Breast epithelium (tissue), 4 donors: Measurements from ENCODE around the gene HDGF. TPM values are rescaled to one million over a fixed set of nuclear protein-coding genes. Genes with fewer than 3 reads are reported as not detected.
"Not testable (repeated sequence)": the region's sequence is repeated elsewhere in the genome, so short reads cannot be mapped to it uniquely, and the experiment has no call there.

Experiments
- DNase-seq, 2 donors: peaks; one replicate each; pipeline ENCODE4 v3.0.0-alpha.2; 2019; ENCODE audit warnings: low spot score in 2 of 2
- H3K27ac ChIP-seq, 2 donors: fragments of 200-600 bp; sonication (generic) in 1 of 2; one replicate each; pipeline ENCODE4 v1.5.1; 2016 to 2019; ENCODE audit warnings: mild to moderate bottlenecking in 1 of 2
- H3K27me3 ChIP-seq, 2 donors: fragments of 200-600 bp; sonication (generic) in 1 of 2; one replicate each; pipeline versions ENCODE4 v1.5.1 to v1.6.0; 2017 to 2019; ENCODE audit warnings: control low read depth in 1 of 2, mild to moderate bottlenecking in 1 of 2
- H3K36me3 ChIP-seq: fragments of 200-600 bp; one replicate; pipeline ENCODE4 v1.5.1; 2019
- H3K4me1 ChIP-seq, 2 donors: fragments of 200-600 bp; sonication (generic); one replicate each; pipeline ENCODE4 v1.5.1; 2016 to 2019; ENCODE audit warnings: control low read depth in 1 of 2
- H3K4me3 ChIP-seq, 3 donors: fragments of 200-600 bp; sonication (generic); 1 replicate in 2 of 3; 2 replicates in 1 of 3; pipeline ENCODE4 v1.5.1; 2016 to 2019; ENCODE audit warnings: mild to moderate bottlenecking in 3 of 3, moderate library complexity in 2 of 3
- H3K9me3 ChIP-seq, 2 donors: fragments of 200-600 bp; sonication (generic) in 1 of 2; one replicate each; pipeline ENCODE4 v1.5.1; 2016 to 2019; ENCODE audit warnings: control low read depth in 1 of 2
- POLR2A ChIP-seq: fragments of 450-650 bp; IDR thresholded peaks from one replicate; pipeline ENCODE4 v1.6.1; 2016; ENCODE audit warnings: antibody characterized with exemption, mild to moderate bottlenecking, moderate library complexity
- POLR2AphosphoS5 ChIP-seq, 3 donors: sonication (generic); formaldehyde crosslinking; IDR thresholded peaks; one replicate each; pipeline ENCODE4 v1.6.1; 2017; ENCODE audit warnings: antibody characterized with exemption in 3 of 3
- intact Hi-C: fragments of 100-400 bp; cut with DNase I; formaldehyde crosslinking; loops from one replicate; pipeline ENCODE4 v1.15.1; 2023; ENCODE audit warnings: low total_unique reads
- total RNA-seq, 3 donors: library from RNA; depleted of rRNA; stranded (reverse); fragments of >200 nt; gene quantifications; one replicate each; pipeline ENCODE4 v1.1.0, GENCODE V29; 2016
- TF ChIP-seq, protein P1 (sequence below), 3 donors: fragments of 450-650 bp; IDR thresholded peaks; one replicate each; pipeline ENCODE4 v1.5.1; 2016 to 2017; ENCODE audit warnings: antibody characterized with exemption in 3 of 3, mild to moderate bottlenecking in 3 of 3, moderate library complexity in 3 of 3

The HDGF gene
- total RNA-seq, 3 donors from 2014 or later = 133 to 178 (median 173) TPM

DNA sequence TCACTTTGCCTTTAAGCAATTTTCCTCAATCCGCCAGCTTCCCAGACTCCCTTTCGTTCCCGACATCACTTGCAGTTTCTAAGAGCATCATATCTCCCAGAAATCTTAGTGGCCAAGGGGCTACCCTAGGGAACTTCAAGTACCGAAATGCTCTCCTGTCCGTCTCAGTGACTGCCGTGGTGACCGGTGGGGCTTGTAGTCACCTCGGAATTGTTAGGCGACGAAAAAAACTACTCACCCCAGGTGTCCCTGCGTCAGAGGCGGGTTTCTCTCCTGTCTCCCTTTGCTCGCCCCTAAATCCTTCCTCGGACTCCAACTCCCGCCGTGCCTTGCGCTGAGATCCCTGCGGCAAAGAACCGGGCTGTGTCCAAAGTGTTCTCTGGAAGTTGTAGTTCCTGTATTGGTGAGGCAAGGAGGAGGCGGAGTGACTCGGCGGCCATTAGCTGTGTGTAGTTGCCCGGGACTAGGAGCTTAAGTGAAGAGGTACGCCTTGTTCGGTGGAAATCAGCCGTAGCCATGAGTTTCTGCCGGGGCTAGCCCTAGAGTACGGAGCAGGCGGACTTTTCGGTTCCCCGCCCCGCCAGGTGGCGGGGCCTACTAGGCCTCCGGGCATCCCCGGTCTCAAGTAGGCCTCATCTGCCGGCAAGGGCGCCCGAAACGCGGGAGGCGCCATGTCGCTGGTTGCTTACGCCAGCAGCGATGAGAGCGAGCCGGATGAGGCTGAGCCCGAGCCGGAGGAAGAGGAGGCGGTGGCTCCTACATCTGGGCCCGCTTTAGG, 15.8 kb upstream of the HDGF start, which contains the start of gene PRCC:
Gene PRCC (plus strand): TSS at position 435 of the 778 bp plus-strand sequence. CDS start 237 bp downstream, at position 672.
- Histone ChIP-seq H3K27ac (peak within 1 kb of the TSS; percentile 92 to 96), H3K4me3 (peak within 1 kb of the TSS; percentile 86 to 98 (median 95)), H3K4me1 (peaks cover 0 to 12% of the 10 kb centered on the region in 2 donors), H3K9me3 (no peaks in the 10 kb centered on the region), H3K36me3 (no peaks in the 10 kb centered on the region), H3K27me3 (no peaks in the 10 kb centered on the region)
- intact Hi-C loops = no loop called here
- TF ChIP-seq, protein P1, sequence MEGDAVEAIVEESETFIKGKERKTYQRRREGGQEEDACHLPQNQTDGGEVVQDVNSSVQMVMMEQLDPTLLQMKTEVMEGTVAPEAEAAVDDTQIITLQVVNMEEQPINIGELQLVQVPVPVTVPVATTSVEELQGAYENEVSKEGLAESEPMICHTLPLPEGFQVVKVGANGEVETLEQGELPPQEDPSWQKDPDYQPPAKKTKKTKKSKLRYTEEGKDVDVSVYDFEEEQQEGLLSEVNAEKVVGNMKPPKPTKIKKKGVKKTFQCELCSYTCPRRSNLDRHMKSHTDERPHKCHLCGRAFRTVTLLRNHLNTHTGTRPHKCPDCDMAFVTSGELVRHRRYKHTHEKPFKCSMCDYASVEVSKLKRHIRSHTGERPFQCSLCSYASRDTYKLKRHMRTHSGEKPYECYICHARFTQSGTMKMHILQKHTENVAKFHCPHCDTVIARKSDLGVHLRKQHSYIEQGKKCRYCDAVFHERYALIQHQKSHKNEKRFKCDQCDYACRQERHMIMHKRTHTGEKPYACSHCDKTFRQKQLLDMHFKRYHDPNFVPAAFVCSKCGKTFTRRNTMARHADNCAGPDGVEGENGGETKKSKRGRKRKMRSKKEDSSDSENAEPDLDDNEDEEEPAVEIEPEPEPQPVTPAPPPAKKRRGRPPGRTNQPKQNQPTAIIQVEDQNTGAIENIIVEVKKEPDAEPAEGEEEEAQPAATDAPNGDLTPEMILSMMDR (IDR thresholded peaks at IDR 0.05) = peak in 1 of 3 donors; percentile 10
- TF ChIP-seq POLR2AphosphoS5 (IDR thresholded peaks at IDR 0.05) (peak; percentile 84 to 92 (median 91)), POLR2A (no peak)
- peak; percentile 97 to 99 for DNase-seq

DNA sequence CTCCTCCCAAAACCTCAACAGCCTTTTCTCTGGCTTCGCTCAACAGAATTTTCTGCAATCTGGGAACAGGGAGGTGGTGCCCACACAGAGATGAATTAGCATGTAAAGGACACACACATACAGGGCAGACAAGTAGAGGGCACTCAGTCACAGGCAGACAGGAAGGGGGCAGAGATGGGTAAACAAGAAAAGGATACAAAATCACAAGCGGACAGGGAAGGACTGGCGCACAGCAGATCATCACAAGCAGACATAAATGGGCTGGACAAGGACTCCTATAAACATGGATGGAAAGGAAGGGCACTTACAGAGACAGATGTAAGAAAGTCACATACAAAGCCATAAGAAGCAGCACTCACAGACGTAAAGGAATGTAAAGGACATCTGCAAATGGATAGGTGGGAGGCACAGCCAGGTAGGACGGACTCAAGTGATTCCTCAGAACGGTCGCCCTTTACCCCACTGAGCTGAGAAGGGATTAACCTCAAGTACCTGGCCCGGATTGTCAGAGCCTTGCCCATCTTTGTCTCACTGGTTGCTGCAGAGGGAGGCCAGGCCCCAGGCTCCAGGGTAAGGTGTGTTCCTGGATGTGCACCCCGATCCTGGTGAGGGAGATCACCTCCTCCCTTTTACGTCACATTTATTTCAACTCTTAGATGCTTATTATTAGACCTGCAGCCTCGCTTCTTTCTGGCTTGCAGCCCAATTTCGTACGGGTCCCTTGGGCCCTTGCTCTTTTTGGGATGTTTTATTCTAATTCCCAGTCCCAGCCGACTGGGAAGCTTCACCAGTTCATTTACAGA, 15.0 kb upstream of the HDGF start:
- Histone ChIP-seq H3K4me3 (peak overlapping the region; percentile 86 to 98 (median 95)), H3K9me3 (no peaks in the 10 kb centered on the region), H3K27me3 (no peaks in the 10 kb centered on the region), H3K4me1 (peaks cover 0 to 12% of the 10 kb centered on the region in 2 donors), H3K36me3 (no peaks in the 10 kb centered on the region), H3K27ac (peak overlapping the region; percentile 87 to 96)
- DNase-seq = no peak
- intact Hi-C loops = no loop called here
- TF ChIP-seq, protein P1 (IDR thresholded peaks at IDR 0.05) = no peak
- no peak for TF ChIP-seq POLR2AphosphoS5 (IDR thresholded peaks at IDR 0.05)
- TF ChIP-seq POLR2A = no peak

DNA sequence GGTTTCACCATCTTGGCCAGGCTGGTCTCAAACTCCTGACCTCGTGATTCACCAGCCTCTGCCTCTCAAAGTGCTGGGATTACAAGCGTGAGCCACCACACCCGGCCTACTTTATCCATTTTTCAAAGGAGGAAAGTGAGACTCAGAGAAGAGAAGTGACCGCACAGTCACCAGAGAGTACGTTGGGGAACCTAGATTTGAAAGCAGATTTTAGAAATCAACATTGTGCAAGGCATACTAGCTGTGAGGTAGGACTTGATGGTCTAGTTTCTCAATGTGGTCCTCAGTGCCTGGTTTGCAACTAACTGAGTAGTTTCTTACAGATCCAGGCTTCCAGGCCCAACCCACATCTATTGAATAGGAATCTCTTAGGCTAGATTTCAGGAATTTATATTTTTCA, 14.2 kb upstream of the HDGF start:
- Histone ChIP-seq H3K27ac (no peak overlapping the region), H3K36me3 (no peaks in the 10 kb centered on the region), H3K27me3 (no peaks in the 10 kb centered on the region), H3K9me3 (no peaks in the 10 kb centered on the region), H3K4me3 (peak overlapping the region in 1 of 3 donors; percentile 95), H3K4me1 (peaks cover 0 to 12% of the 10 kb centered on the region in 2 donors)
- intact Hi-C loops = no loop called here
- TF ChIP-seq, protein P1 (IDR thresholded peaks at IDR 0.05) = no peak
- TF ChIP-seq POLR2AphosphoS5 (IDR thresholded peaks at IDR 0.05) (no peak), POLR2A (no peak)
- DNase-seq = no peak

DNA sequence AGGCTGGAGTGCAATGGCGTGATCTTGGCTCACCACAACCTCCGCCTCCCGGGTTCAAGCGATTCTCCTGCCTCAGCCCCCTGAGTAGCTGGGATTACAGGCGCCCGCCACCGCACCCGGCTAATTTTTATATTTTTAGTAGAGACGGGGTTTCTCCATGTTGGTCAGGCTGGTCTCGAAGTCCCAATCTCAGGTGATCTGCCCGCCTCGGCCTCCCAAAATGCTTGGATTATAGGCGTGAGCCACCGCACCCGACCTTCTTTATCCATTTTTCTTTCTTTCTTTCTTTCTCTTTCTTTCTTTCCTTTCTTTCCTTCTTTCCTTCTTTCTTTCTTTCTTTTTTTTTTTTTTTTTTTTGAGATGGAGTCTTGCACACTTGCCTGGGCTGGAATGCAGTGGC, 13.7 kb upstream of the HDGF start:
- H3K9me3 ChIP-seq, H3K4me3 ChIP-seq, H3K27ac ChIP-seq, H3K27me3 ChIP-seq, intact Hi-C loops, DNase-seq, H3K36me3 ChIP-seq: not testable (repeated sequence)
- H3K4me1 ChIP-seq = peaks cover 0 to 12% of the 10 kb centered on the region in 2 donors

DNA sequence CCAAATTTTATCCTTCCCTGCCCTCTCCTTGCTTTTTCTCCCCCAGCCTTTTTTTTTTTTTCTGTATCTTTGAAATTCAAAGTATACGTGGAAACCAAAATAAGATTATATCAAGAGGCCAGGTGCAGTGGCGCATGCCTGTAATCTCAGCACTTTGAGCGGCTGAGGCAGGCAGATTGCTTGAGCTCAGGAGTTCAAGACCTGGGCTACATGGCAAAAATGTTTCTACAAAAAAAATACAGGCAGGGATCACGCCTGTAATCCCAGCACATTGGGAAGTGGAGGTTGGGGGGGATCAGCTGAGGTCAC, 9.3 kb upstream of the HDGF start:
- Histone ChIP-seq H3K4me1 (no peaks in the 10 kb centered on the region), H3K27ac (no peak overlapping the region), H3K9me3 (no peaks in the 10 kb centered on the region), H3K27me3 (no peaks in the 10 kb centered on the region), H3K36me3 (no peaks in the 10 kb centered on the region), H3K4me3 (no peak overlapping the region)
- intact Hi-C loops = no loop called here
- no peak for DNase-seq
- TF ChIP-seq POLR2AphosphoS5 (IDR thresholded peaks at IDR 0.05) (no peak), POLR2A (no peak)
- TF ChIP-seq, protein P1 (IDR thresholded peaks at IDR 0.05) = no peak
